A673 (cell line): ENCODE data around the gene SMOC1. TPM values are rescaled to one million over a fixed set of nuclear protein-coding genes. Genes with fewer than 3 reads are reported as not detected.

ENCODE experiments used
- BruUV-seq: library from RNA; stranded (reverse); fragments of 400-500 nt; replicated peaks from 2 replicates; lab custom pipeline; 2021; lab: Mats Ljungman, UMichigan
- CTCF ChIA-PET: fragments of 300-600 bp; sonication (Branson Sonifier 250); formaldehyde crosslinking; loops from one replicate; lab custom pipeline; 2022; ENCODE audit warnings: antibody characterized with exemption; lab: Charles Lee
- POLR2A ChIA-PET: fragments of 300-600 bp; sonication (Branson Sonifier 250); formaldehyde crosslinking; loops from one replicate; lab custom pipeline; 2022; ENCODE audit warnings: antibody characterized with exemption; ENCODE audit not compliant: low non-redundant PET; lab: Charles Lee
- DNase-seq: peaks from one replicate; pipeline ENCODE4 v3.0.0-alpha.2; 2015; ENCODE audit warnings: low spot score
- H3K27ac ChIP-seq: fragments of 200-600 bp; sonication (generic); 2 replicates; pipeline ENCODE4 v1.5.1; 2016; ENCODE audit warnings: mixed run types, low read depth, mild to moderate bottlenecking, mixed read lengths, antibody characterized with exemption, low read length; ENCODE audit not compliant: poor library complexity, severe bottlenecking
- H3K27me3 ChIP-seq: fragments of 200-600 bp; sonication (generic); replicated peaks from 2 replicates; pipeline ENCODE4 v1.6.1; 2017; ENCODE audit warnings: mixed run types, low read depth, mild to moderate bottlenecking, mixed read lengths, antibody characterized with exemption, low read length; ENCODE audit not compliant: insufficient read depth, poor library complexity
- H3K36me3 ChIP-seq: fragments of 200-600 bp; sonication (generic); 2 replicates; pipeline ENCODE4 v1.6.1; 2016; ENCODE audit warnings: mixed run types, mild to moderate bottlenecking, mixed read lengths, antibody characterized with exemption, low read length; ENCODE audit not compliant: insufficient read depth, poor library complexity, severe bottlenecking
- H3K4me1 ChIP-seq: fragments of 200-600 bp; sonication (generic); 2 replicates; pipeline ENCODE4 v1.6.1; 2017; ENCODE audit warnings: mixed run types, mild to moderate bottlenecking, mixed read lengths, antibody characterized with exemption, low read length; ENCODE audit not compliant: insufficient read depth, poor library complexity, severe bottlenecking
- H3K4me3 ChIP-seq: fragments of 200-600 bp; sonication (generic); 2 replicates; pipeline ENCODE4 v1.5.1; 2016; ENCODE audit warnings: low read depth, mixed run types, mild to moderate bottlenecking, mixed read lengths, low read length; ENCODE audit not compliant: poor library complexity, severe bottlenecking
- H3K9me3 ChIP-seq: fragments of 200-600 bp; sonication (generic); 2 replicates; pipeline ENCODE4 v1.6.1; 2016; ENCODE audit warnings: mixed run types, low read depth, mild to moderate bottlenecking, mixed read lengths, antibody characterized with exemption, low read length; ENCODE audit not compliant: poor library complexity, severe bottlenecking
- CTCF ChIP-seq: fragments of 300-800, 200-600 bp; sonication (generic); conservative IDR thresholded peaks from 2 replicates; pipeline ENCODE4 v1.5.1; 2017; ENCODE audit warnings: low read depth, mild to moderate bottlenecking, antibody characterized with exemption, low read length, moderate library complexity, mixed read lengths
- EZH2 ChIP-seq: fragments of 200-600 bp; sonication (generic); IDR thresholded peaks from 2 replicates; pipeline ENCODE4 v1.6.1; 2017; ENCODE audit warnings: borderline replicate concordance, low read depth, mild to moderate bottlenecking, mixed read lengths, antibody characterized with exemption, low read length; ENCODE audit not compliant: poor library complexity, severe bottlenecking
- intact Hi-C: fragments of 100-400 bp; cut with micrococcal nuclease; formaldehyde crosslinking; loops from one replicate; pipeline ENCODE4 v1.10.0; 2022; ENCODE audit not compliant: unreplicated experiment
- total RNA-seq: library from RNA; stranded (reverse); gene quantifications from 2 replicates; pipeline ENCODE4 v1.2.3, GENCODE V29; 2021

The SMOC1 gene
- total RNA-seq, 1 experiment from 2014 or later, result not detected

DNA sequence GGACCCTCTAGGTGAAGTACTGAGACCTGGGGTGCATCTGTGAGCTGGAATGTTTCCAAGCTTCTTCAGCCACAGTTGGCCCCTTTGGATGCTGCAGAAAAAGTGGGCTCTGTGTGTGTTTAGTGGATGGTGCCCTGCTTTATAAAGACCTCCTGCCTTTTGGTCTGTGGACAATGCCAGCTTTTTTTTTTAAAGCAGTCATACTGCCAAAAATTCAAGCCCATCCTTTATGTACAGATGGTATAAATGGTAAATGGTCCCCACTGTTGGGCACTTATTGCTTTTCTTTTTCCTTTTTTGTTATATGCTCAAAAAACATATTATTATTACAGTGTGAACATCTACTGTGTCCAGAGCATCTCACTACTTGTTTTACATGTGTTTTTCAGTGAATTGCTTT lies 81.1 kb downstream of the SMOC1 start:
- CTCF ChIA-PET, result no interaction called here
- no peaks in the 10 kb centered on the region for H3K36me3 ChIP-seq
- H3K4me3 ChIP-seq, result no peak overlapping the region
- POLR2A ChIA-PET, result no interaction called here
- DNase-seq, result no peak
- no peaks in the 10 kb centered on the region for H3K9me3 ChIP-seq
- H3K27me3 ChIP-seq, result peaks cover 44% of the 10 kb centered on the region
- intact Hi-C loops, result no loop called here
- no peak for TF ChIP-seq CTCF
- TF ChIP-seq EZH2, result no peak
- no TSS peak for BruUV-seq
- H3K27ac ChIP-seq, result no peak overlapping the region
- H3K4me1 ChIP-seq, result no peaks in the 10 kb centered on the region

GRCh38 chr14:69963966-69964365 lies 84.8 kb downstream of the SMOC1 start:
- CTCF ChIA-PET, result interaction anchor here (0.6 kb wide), 1 partner anchor 62 kb away, joined by 8 read pairs; no protein-coding TSS in a partner anchor
- Histone ChIP-seq H3K36me3 (no peaks in the 10 kb centered on the region), H3K4me1 (no peaks in the 10 kb centered on the region), H3K27ac (no peak overlapping the region), H3K9me3 (no peaks in the 10 kb centered on the region), H3K27me3 (peaks cover 8% of the 10 kb centered on the region), H3K4me3 (no peak overlapping the region)
- no TSS peak for BruUV-seq
- TF ChIP-seq EZH2 (no peak), CTCF (no peak)
- POLR2A ChIA-PET, result no interaction called here
- DNase-seq, result no peak
- intact Hi-C loops, result no loop called here

DNA sequence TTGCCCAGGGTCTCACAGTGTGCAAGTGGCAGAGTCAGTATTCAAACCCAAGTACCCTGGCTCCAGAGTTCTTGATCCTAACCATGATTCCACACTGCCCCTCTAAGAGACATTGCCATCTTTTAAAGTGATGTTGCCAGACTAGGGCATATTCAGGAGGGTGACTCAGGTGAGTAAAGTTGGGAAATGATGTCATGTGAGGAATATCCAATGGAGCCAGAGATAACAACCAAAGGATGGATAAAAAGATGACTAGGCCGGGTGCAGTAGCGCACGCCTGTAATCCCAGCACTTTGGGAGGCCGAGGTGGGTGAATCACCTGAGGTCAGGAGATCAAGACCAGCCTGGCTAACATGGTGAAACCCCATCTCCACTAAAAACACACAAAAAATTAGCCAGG lies 85.6 kb downstream of the SMOC1 start:
- Histone ChIP-seq H3K27me3 (no peaks in the 10 kb centered on the region), H3K36me3 (no peaks in the 10 kb centered on the region), H3K4me3 (no peak overlapping the region), H3K27ac (no peak overlapping the region), H3K4me1 (no peaks in the 10 kb centered on the region), H3K9me3 (no peaks in the 10 kb centered on the region)
- no peak for DNase-seq
- intact Hi-C loops, result no loop called here
- CTCF ChIA-PET, result no interaction called here
- TF ChIP-seq CTCF (no peak), EZH2 (no peak)
- BruUV-seq, result no TSS peak
- POLR2A ChIA-PET, result no interaction called here
